Subcutaneous abdominal adipose tissue (tissue), 5 donors: Measurements from ENCODE around the gene SERPINB13.

Experiments
- H3K27ac ChIP-seq: one replicate; pipeline ENCODE4 v1.7.0; 2013; ENCODE audit warnings: low read depth, mild to moderate bottlenecking, inconsistent platforms, low read length, moderate library complexity
- H3K27me3 ChIP-seq, 5 donors: one replicate each; pipeline ENCODE4 v1.7.0; 2013; ENCODE audit warnings: low read length in 5 of 5, inconsistent platforms in 1 of 5; ENCODE audit not compliant: control insufficient read depth in 5 of 5, insufficient read depth in 4 of 5
- H3K36me3 ChIP-seq, 5 donors: one replicate each; pipeline ENCODE4 v1.7.0; 2013; ENCODE audit warnings: low read length in 5 of 5; ENCODE audit not compliant: control insufficient read depth in 5 of 5, insufficient read depth in 5 of 5
- H3K4me1 ChIP-seq, 5 donors: one replicate each; pipeline ENCODE4 v1.7.0; 2013; ENCODE audit warnings: low read length in 5 of 5, mild to moderate bottlenecking in 3 of 5, moderate library complexity in 1 of 5; ENCODE audit not compliant: control insufficient read depth in 5 of 5, insufficient read depth in 5 of 5
- H3K4me3 ChIP-seq, 5 donors: one replicate each; pipeline ENCODE4 v1.7.0; 2013; ENCODE audit warnings: low read length in 5 of 5, low read depth in 1 of 5
- H3K9ac ChIP-seq, 5 donors: one replicate each; pipeline ENCODE4 v1.7.0; 2013; ENCODE audit warnings: low read length in 5 of 5, mild to moderate bottlenecking in 4 of 5, moderate library complexity in 3 of 5
- H3K9me3 ChIP-seq, 5 donors: one replicate each; pipeline ENCODE4 v1.7.0; 2013; ENCODE audit warnings: low read length in 5 of 5; ENCODE audit not compliant: control insufficient read depth in 5 of 5
- donor health status: healthy.
- donor health status: healthy.
- donor health status: healthy.
- donor health status: healthy.
- donor health status: healthy.

Gene SERPINB13

DNA sequence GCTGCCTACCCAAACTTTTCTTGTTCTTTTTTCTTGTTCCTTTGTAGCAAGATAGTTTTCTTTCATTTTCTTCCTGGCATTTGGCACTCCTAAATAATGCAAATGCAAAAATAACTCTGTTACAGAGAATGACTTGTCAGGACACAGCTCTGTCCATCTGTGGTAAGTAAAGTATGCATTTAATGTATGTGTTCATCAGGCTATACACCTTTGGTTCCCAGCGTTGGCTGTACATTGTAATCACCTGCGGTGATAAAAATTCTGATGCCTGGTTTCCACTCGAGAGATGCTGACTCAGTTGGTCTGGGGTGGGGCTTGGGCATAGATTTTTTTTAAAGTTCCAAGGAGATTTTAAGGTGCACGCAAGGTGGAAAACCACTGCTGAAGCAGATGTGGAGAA, at the start of gene SERPINB13:
Gene SERPINB13 (plus strand): TSS at position 378 of the 400 bp plus-strand sequence. CDS start 1,325 bp downstream, outside the sequence.
- H3K4me3 ChIP-seq = no peak within 1 kb of the TSS
- H3K27me3 ChIP-seq = no peaks in the 10 kb centered on the region
- H3K27ac ChIP-seq = no peak within 1 kb of the TSS
- H3K9me3 ChIP-seq = no peaks in the 10 kb centered on the region
- H3K9ac ChIP-seq = no peak within 1 kb of the TSS
- H3K4me1 ChIP-seq = no peaks in the 10 kb centered on the region
- H3K36me3 ChIP-seq = no peaks in the 10 kb centered on the region

- Histone ChIP-seq H3K27me3 (no peaks in the 10 kb centered on the region), H3K4me1 (peaks cover 0 to 10% (median 6%) of the 10 kb centered on the region in 5 donors), H3K4me3 (no peak overlapping the region), H3K9me3 (no peaks in the 10 kb centered on the region), H3K27ac (no peak overlapping the region), H3K9ac (no peak overlapping the region), H3K36me3 (no peaks in the 10 kb centered on the region)
These were observed 47.1 kb upstream of the SERPINB13 start for GRCh38 chr18:63539904-63540510.

DNA sequence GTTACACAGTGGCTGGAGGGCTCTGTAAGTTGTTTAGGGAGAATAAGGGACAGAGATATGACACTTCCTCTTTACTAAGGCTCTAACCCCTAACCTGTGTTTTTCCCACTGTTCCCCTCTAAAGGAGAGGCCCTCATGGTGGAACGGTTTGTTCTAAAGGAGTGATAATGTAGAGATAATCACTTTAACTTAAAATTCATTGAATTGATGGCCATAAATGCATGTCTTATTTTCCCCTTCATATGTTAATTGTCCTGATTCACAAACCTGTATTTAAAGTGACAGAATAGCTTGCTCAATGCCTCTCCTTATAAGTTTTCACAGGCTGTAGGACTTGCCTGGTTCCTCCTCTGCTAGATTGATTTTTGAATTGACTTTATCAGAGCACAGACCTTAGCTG, 45.1 kb upstream of the SERPINB13 start, which contains the start of gene SERPINB12:
Gene SERPINB12 (plus strand): TSS at position 301 of the 400 bp plus-strand sequence. CDS start 13,791 bp downstream, outside the sequence.
- H3K27ac ChIP-seq = no peak within 1 kb of the TSS
- H3K27me3 ChIP-seq = no peaks in the 10 kb centered on the region
- no peak within 1 kb of the TSS for H3K9ac ChIP-seq
- peaks cover 0 to 10% (median 6%) of the 10 kb centered on the region in 5 donors for H3K4me1 ChIP-seq
- no peaks in the 10 kb centered on the region for H3K36me3 ChIP-seq
- H3K4me3 ChIP-seq = no peak within 1 kb of the TSS
- H3K9me3 ChIP-seq = no peaks in the 10 kb centered on the region

DNA sequence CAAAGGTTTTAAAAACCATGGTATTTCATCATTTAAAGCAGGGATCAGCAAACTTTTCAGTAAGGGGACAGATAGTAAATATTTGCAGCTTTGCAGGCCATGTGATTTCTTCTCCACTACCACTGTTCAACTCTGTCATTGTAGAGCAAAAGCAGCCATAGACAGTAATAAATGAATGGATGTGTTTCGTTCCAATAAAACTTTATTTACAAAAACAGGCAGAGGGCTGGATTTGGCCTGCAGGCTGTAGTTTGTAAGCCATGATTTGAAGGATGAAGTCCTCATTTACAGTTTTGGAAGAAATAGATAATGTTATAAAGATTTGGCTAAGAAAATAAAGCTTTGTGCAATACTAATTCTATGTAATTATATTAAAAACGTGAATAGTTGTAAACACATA, 43.1 kb upstream of the SERPINB13 start:
- no peak overlapping the region for H3K27ac ChIP-seq
- H3K27me3 ChIP-seq = no peaks in the 10 kb centered on the region
- no peaks in the 10 kb centered on the region for H3K9me3 ChIP-seq
- H3K36me3 ChIP-seq = no peaks in the 10 kb centered on the region
- H3K4me1 ChIP-seq = peaks cover 0 to 10% (median 6%) of the 10 kb centered on the region in 5 donors
- no peak overlapping the region for H3K9ac ChIP-seq
- H3K4me3 ChIP-seq = no peak overlapping the region

DNA sequence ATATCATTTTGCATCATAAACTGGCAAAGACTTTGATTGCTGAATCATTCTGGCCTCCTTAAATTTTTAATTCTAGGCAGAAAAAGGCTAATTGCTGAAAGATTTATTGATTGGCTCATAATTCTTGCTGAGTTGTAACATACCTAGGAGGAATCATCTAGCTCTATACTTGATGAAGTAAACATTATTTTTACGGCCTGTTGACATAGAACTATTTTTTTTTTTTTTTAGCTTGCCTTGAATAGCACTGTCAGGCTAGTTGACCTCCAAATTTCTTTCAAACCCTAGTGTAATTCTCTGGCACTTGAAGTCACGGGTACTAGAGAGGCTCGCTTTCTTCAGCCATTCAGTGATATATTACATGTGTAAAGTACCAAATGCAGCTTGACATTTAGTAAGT, 42.1 kb upstream of the SERPINB13 start:
- Histone ChIP-seq H3K4me3 (no peak overlapping the region), H3K9ac (no peak overlapping the region), H3K27me3 (no peaks in the 10 kb centered on the region), H3K36me3 (no peaks in the 10 kb centered on the region), H3K27ac (no peak overlapping the region), H3K4me1 (peaks cover 0 to 4% (median 4%) of the 10 kb centered on the region in 5 donors), H3K9me3 (no peaks in the 10 kb centered on the region)

GRCh38 chr18:63550068-63550467, 37.1 kb upstream of the SERPINB13 start:
- no peak overlapping the region for H3K4me3 ChIP-seq
- peaks cover 3 to 14% (median 9%) of the 10 kb centered on the region in 5 donors for H3K4me1 ChIP-seq
- H3K27ac ChIP-seq = no peak overlapping the region
- H3K9me3 ChIP-seq = no peaks in the 10 kb centered on the region
- H3K9ac ChIP-seq = no peak overlapping the region
- no peaks in the 10 kb centered on the region for H3K36me3 ChIP-seq
- H3K27me3 ChIP-seq = no peaks in the 10 kb centered on the region

- no peaks in the 10 kb centered on the region for H3K36me3 ChIP-seq
- no peak overlapping the region for H3K27ac ChIP-seq
- no peak overlapping the region for H3K4me3 ChIP-seq
- peaks cover 3 to 14% (median 9%) of the 10 kb centered on the region in 5 donors for H3K4me1 ChIP-seq
- H3K9ac ChIP-seq = no peak overlapping the region
- H3K27me3 ChIP-seq = no peaks in the 10 kb centered on the region
- H3K9me3 ChIP-seq = no peaks in the 10 kb centered on the region
These were observed 35.4 kb upstream of the SERPINB13 start for GRCh38 chr18:63551769-63552168.

DNA sequence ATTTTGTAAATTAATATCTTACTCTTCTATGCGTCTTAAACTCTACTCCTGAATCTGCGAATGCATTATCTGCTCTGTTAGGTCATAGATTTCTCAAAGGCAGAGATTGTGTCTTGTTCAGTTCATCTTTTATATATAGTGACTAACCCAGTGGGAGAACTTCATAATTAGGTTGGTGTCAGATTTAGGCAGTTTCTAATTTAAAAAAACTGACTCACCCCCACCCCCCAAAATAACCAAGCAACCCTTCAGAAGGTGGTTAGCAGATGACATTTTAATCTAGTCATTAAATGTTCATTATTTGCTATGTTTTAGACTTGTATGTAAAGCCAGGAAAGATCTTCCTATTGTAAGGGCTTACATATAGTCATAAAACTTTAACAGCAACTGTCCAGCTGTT, 34.6 kb upstream of the SERPINB13 start:
- no peak overlapping the region for H3K4me3 ChIP-seq
- H3K36me3 ChIP-seq = no peaks in the 10 kb centered on the region
- no peaks in the 10 kb centered on the region for H3K27me3 ChIP-seq
- no peaks in the 10 kb centered on the region for H3K9me3 ChIP-seq
- H3K27ac ChIP-seq = no peak overlapping the region
- H3K9ac ChIP-seq = no peak overlapping the region
- peaks cover 3 to 14% (median 9%) of the 10 kb centered on the region in 5 donors for H3K4me1 ChIP-seq

DNA sequence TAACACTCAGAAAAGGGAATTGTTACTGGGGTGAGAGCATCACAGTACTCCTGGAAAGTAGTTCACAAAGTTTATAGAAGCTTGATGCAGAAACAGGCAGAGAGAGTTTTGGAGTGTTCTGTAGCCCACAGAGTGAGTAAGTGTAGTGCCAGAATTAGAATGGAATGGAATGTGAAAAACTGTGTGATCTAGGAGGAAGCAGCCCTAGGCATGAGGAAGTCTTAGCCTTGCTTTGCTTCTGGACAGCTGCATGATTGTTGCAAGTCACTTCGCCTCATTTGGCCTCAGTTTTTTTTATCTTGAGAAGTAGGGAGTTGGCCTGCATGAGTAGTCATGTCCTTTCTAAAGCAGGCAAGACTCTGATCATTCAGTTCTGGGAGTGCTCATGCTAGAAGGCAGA, 34.1 kb upstream of the SERPINB13 start:
- Histone ChIP-seq H3K4me3 (no peak overlapping the region), H3K36me3 (no peaks in the 10 kb centered on the region), H3K27ac (no peak overlapping the region), H3K4me1 (peaks cover 3 to 14% (median 9%) of the 10 kb centered on the region in 5 donors), H3K9me3 (no peaks in the 10 kb centered on the region), H3K9ac (no peak overlapping the region), H3K27me3 (no peaks in the 10 kb centered on the region)

DNA sequence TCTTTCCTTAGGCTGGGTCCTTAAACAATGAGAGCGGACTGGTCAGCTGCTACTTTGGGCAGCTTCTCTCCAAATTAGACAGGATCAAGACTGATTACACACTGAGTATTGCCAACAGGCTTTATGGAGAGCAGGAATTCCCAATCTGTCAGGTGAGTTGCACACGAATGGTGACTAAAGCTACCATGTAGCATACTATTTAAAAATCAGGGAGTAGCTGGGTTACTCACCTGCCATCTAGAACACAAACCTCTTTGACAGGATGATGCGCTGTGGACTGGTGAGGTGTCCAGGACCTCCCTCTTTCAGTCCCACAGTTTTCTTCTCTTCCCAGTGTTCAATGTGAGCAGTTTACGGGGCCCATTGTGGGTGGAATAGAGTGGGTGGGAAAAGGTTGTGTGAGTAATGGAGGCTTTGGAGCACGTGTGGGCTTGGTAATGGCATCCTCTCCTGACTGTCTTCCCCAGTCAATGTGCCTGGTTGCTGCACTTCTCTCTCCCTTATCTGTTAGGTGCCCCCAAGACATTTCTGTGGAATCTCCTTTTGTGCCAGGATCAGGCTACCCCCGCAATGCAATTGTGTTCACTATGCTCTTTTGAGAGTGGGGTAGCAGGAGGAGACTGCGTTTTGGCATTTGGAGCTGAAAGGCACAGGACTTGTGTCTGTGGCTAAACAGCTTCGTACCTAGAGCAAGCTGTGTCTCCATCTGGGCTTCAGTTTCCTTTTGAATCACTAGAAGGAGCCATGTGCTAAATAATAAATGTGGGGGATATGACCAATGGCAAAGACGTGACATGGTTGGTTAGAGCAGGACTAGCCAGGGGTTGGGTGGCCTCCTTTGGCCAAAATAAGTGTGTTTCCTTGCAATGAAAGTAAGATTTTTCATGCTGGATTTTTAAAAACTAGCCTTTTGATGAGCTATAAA, 27.3 kb upstream of the SERPINB13 start:
- peaks cover 0 to 2% (median 0%) of the 10 kb centered on the region in 5 donors for H3K27me3 ChIP-seq

More for the DNA sequence above, 27.3 kb upstream of the SERPINB13 start:
- Histone ChIP-seq H3K27ac (no peak overlapping the region), H3K4me1 (no peaks in the 10 kb centered on the region), H3K36me3 (no peaks in the 10 kb centered on the region), H3K9me3 (no peaks in the 10 kb centered on the region), H3K9ac (no peak overlapping the region), H3K4me3 (no peak overlapping the region)
